Right ventricle myocardium superior (tissue), 1 donor: ENCODE data around the gene LPP. TPM values are rescaled to one million over a fixed set of nuclear protein-coding genes. Genes with fewer than 3 reads are reported as not detected.

Experiments used
- ATAC-seq: fragments of 200-7000 bp; cut with Tn5 transposase; one replicate; pipeline ENCODE4 v1.9.1; 2020; ENCODE audit warnings: mild to moderate bottlenecking; ENCODE audit not compliant: poor library complexity
- DNase-seq: peaks from one replicate; pipeline ENCODE4 v3.0.0-alpha.2; 2020
- intact Hi-C: fragments of 100-400 bp; cut with DNase I; formaldehyde crosslinking; loops from one replicate; pipeline ENCODE4 v1.11.2; 2022
- total RNA-seq: library from RNA; stranded (reverse); fragmentation: NEBNext Ultra II Directional; extraction: Animal tissue kit (Norgen Biotek cat#: 25700); gene quantifications from one replicate; pipeline ENCODE4 v1.2.1, GENCODE V29; 2021
- donor health status: DM: no; HTN: yes; CAD: no; lungs with severe emphysema.

The LPP gene
- total RNA-seq, 1 donor from 2014 or later = 92.9 TPM

- ATAC-seq (no peak), DNase-seq (no peak)
- intact Hi-C loops = no loop called here
Observed at GRCh38 chr3:188518416-188518815, 364.5 kb downstream of the LPP start.

GRCh38 chr3:188518835-188519452 lies 365.0 kb downstream of the LPP start:
- intact Hi-C loops = no loop called here
- ATAC-seq = no peak

GRCh38 chr3:188520466-188520865 lies 366.5 kb downstream of the LPP start:
- no peak for DNase-seq
- intact Hi-C loops = no loop called here
- peak; percentile 12 for ATAC-seq

More at GRCh38 chr3:188518835-188519452, 365.0 kb downstream of the LPP start:
- DNase-seq = no peak

- intact Hi-C loops = no loop called here
- ATAC-seq (no peak), DNase-seq (no peak)
Observed at GRCh38 chr3:188522115-188522514, 368.2 kb downstream of the LPP start.

GRCh38 chr3:188523291-188523690 lies 369.3 kb downstream of the LPP start:
- ATAC-seq (no peak), DNase-seq (no peak)
- intact Hi-C loops = no loop called here

GRCh38 chr3:188524052-188524451 lies 370.1 kb downstream of the LPP start:
- ATAC-seq (no peak), DNase-seq (no peak)
- intact Hi-C loops = no loop called here

GRCh38 chr3:188526057-188526456 lies 372.1 kb downstream of the LPP start:
- intact Hi-C loops = no loop called here
- no peak for ATAC-seq
- DNase-seq = peak; percentile 44

- no peak for ATAC-seq
- DNase-seq = no peak
- intact Hi-C loops = no loop called here
Observed at GRCh38 chr3:188527389-188527788, 373.4 kb downstream of the LPP start.

- DNase-seq = no peak
- ATAC-seq = no peak
- intact Hi-C loops = no loop called here
Observed at GRCh38 chr3:188528396-188528795, 374.4 kb downstream of the LPP start.

GRCh38 chr3:188529228-188529627 lies 375.3 kb downstream of the LPP start:
- no peak for DNase-seq
- intact Hi-C loops = no loop called here
- no peak for ATAC-seq

GRCh38 chr3:188530226-188530625 lies 376.3 kb downstream of the LPP start:
- no peak for DNase-seq
- no peak for ATAC-seq
- intact Hi-C loops = no loop called here

GRCh38 chr3:188531210-188531609 lies 377.3 kb downstream of the LPP start:
- intact Hi-C loops = no loop called here
- ATAC-seq = no peak
- no peak for DNase-seq

- intact Hi-C loops = no loop called here
- no peak for DNase-seq
- ATAC-seq = no peak
Observed at GRCh38 chr3:188533172-188533571, 379.2 kb downstream of the LPP start.

GRCh38 chr3:188533612-188534357 lies 379.8 kb downstream of the LPP start:
- no peak for DNase-seq
- intact Hi-C loops = no loop called here
- no peak for ATAC-seq

GRCh38 chr3:188534633-188535032 lies 380.7 kb downstream of the LPP start:
- intact Hi-C loops = no loop called here
- ATAC-seq = no peak
- no peak for DNase-seq

- intact Hi-C loops = no loop called here
- no peak for DNase-seq
- no peak for ATAC-seq
Observed at GRCh38 chr3:188537606-188538005, 383.6 kb downstream of the LPP start.

- intact Hi-C loops = no loop called here
- DNase-seq = no peak
- no peak for ATAC-seq
Observed at GRCh38 chr3:188539037-188539436, 385.1 kb downstream of the LPP start.

- ATAC-seq (no peak), DNase-seq (no peak)
- intact Hi-C loops = no loop called here
Observed at GRCh38 chr3:188539631-188540194, 385.8 kb downstream of the LPP start.

- DNase-seq (no peak), ATAC-seq (no peak)
- intact Hi-C loops = no loop called here
Observed at GRCh38 chr3:188542196-188542595, 388.2 kb downstream of the LPP start.

GRCh38 chr3:188544012-188544411 lies 390.1 kb downstream of the LPP start:
- ATAC-seq (no peak), DNase-seq (no peak)
- intact Hi-C loops = no loop called here
